GM06990 (cell line): ENCODE data around the gene RBM12.

Source experiments
- DNase-seq: peaks from one replicate; pipeline ENCODE4 v3.0.0-alpha.2; 2011; ENCODE audit not compliant: insufficient read length; ENCODE audit errors: extremely low read depth
- H3K27me3 ChIP-seq: replicated peaks from 2 replicates; pipeline ENCODE4 v1.6.0; 2011; ENCODE audit warnings: low read length; ENCODE audit not compliant: control insufficient read depth, insufficient read depth
- H3K36me3 ChIP-seq: 2 replicates; pipeline ENCODE4 v1.5.1; 2011; ENCODE audit warnings: low read length; ENCODE audit not compliant: control insufficient read depth, insufficient read depth
- H3K4me3 ChIP-seq: replicated peaks from 2 replicates; pipeline ENCODE4 v1.5.1; 2011; ENCODE audit warnings: low read depth, mild to moderate bottlenecking, control low read depth, low read length
- CTCF ChIP-seq: IDR thresholded peaks from 2 replicates; pipeline ENCODE4 v1.5.1; 2011; ENCODE audit warnings: low read length, control low read depth, mild to moderate bottlenecking, inconsistent platforms; ENCODE audit not compliant: insufficient read depth, poor library complexity, severe bottlenecking

The RBM12 gene

GRCh38 chr20:35643045-35643444, 21.7 kb downstream of the RBM12 start:
- no peaks in the 10 kb centered on the region for H3K27me3 ChIP-seq
- no peak overlapping the region for H3K4me3 ChIP-seq
- H3K36me3 ChIP-seq: no peaks in the 10 kb centered on the region; the same call in 1 of the 2 replicates
- no peak for DNase-seq
- TF ChIP-seq CTCF: no peak

GRCh38 chr20:35641743-35642142, 23.0 kb downstream of the RBM12 start:
- TF ChIP-seq CTCF: no peak
- H3K27me3 ChIP-seq: no peaks in the 10 kb centered on the region
- no peak for DNase-seq
- no peak overlapping the region for H3K4me3 ChIP-seq
- H3K36me3 ChIP-seq: no peaks in the 10 kb centered on the region

- Histone ChIP-seq H3K27me3 (no peaks in the 10 kb centered on the region), H3K4me3 (no peak overlapping the region), H3K36me3 (no peaks in the 10 kb centered on the region)
- no peak for TF ChIP-seq CTCF
- no peak for DNase-seq
Observed at GRCh38 chr20:35640724-35641123, 24.0 kb downstream of the RBM12 start.

GRCh38 chr20:35638751-35639150, 25.9 kb downstream of the RBM12 start:
- DNase-seq: no peak
- Histone ChIP-seq H3K4me3 (no peak overlapping the region), H3K36me3 (no peaks in the 10 kb centered on the region), H3K27me3 (no peaks in the 10 kb centered on the region)
- TF ChIP-seq CTCF: no peak

GRCh38 chr20:35637276-35637675, 27.4 kb downstream of the RBM12 start:
- TF ChIP-seq CTCF: no peak
- no peaks in the 10 kb centered on the region for H3K27me3 ChIP-seq
- no peak overlapping the region for H3K4me3 ChIP-seq
- DNase-seq: no peak
- H3K36me3 ChIP-seq: peaks cover 8% of the 10 kb centered on the region

GRCh38 chr20:35636095-35636494, 28.6 kb downstream of the RBM12 start:
- H3K4me3 ChIP-seq: no peak overlapping the region
- TF ChIP-seq CTCF: no peak
- peaks cover 18% of the 10 kb centered on the region for H3K36me3 ChIP-seq
- DNase-seq: no peak
- H3K27me3 ChIP-seq: no peaks in the 10 kb centered on the region
